Naive thymus-derived CD4-positive, alpha-beta T cell (primary cell): ENCODE measurements around the gene SLC45A3. TPM values are rescaled to one million over a fixed set of nuclear protein-coding genes. Genes with fewer than 3 reads are reported as not detected.

Source experiments
- ATAC-seq: fragments of 150-1000 bp; cut with Tn5 transposase; 2 replicates; pipeline ENCODE4 v1.10.0; 2021; ENCODE audit warnings: mild to moderate bottlenecking, moderate library complexity
- CTCF ChIA-PET: fragments of 350-600 bp; sonication (Branson Sonifier 250); formaldehyde crosslinking; loops from one replicate; lab custom pipeline; 2021; ENCODE audit warnings: antibody characterized with exemption; lab: Charles Lee
- POLR2A ChIA-PET: fragments of 350-600 bp; sonication (Branson Sonifier 250); formaldehyde crosslinking; loops from one replicate; lab custom pipeline; 2021; ENCODE audit warnings: antibody characterized with exemption, inconsistent platforms; lab: Charles Lee
- DNase-seq, 9 donors: peaks; one replicate each; pipeline versions ENCODE4 v3.0.0 to v3.0.0-alpha.2; 2020 to 2022; ENCODE audit warnings: mixed read lengths in 1 of 9
- H3K27ac ChIP-seq: one replicate; pipeline ENCODE4 v1.7.0; 2013; ENCODE audit warnings: mild to moderate bottlenecking, low read depth, low read length, moderate library complexity
- H3K27me3 ChIP-seq, 2 donors: one replicate each; pipeline ENCODE4 v1.7.0; 2013; ENCODE audit warnings: low read length in 2 of 2, mild to moderate bottlenecking in 2 of 2, moderate library complexity in 2 of 2; ENCODE audit not compliant: control insufficient read depth in 2 of 2, insufficient read depth in 2 of 2
- H3K36me3 ChIP-seq, 3 experiments: 1 replicate in 2 of 3; 2 replicates in 1 of 3; pipeline ENCODE4 v1.7.0; 2013; ENCODE audit warnings: low read length in 3 of 3, mild to moderate bottlenecking in 3 of 3, moderate library complexity in 1 of 3; ENCODE audit not compliant: insufficient read depth in 3 of 3, control insufficient read depth in 2 of 3
- H3K4me1 ChIP-seq, 2 donors: one replicate each; pipeline ENCODE4 v1.7.0; 2013; ENCODE audit warnings: low read length in 2 of 2, mild to moderate bottlenecking in 2 of 2, moderate library complexity in 1 of 2; ENCODE audit not compliant: control insufficient read depth in 2 of 2, insufficient read depth in 2 of 2
- H3K4me3 ChIP-seq: 2 replicates; pipeline ENCODE4 v1.7.0; 2013; ENCODE audit warnings: mild to moderate bottlenecking, low read length
- H3K9me3 ChIP-seq, 3 experiments: 1 replicate in 2 of 3; 2 replicates in 1 of 3; pipeline ENCODE4 v1.7.0; 2013; ENCODE audit warnings: low read length in 3 of 3; ENCODE audit not compliant: control insufficient read depth in 2 of 3
- H3K27ac Mint-ChIP-seq, 9 donors: one replicate each; pipeline ENCODE4 v1.8.0; 2020 to 2022; ENCODE audit warnings: mixed read lengths in 9 of 9, mild to moderate bottlenecking in 8 of 9, moderate library complexity in 5 of 9, inconsistent platforms in 2 of 9
- H3K27me3 Mint-ChIP-seq, 5 donors: one replicate each; pipeline ENCODE4 v1.8.0; 2021 to 2022; ENCODE audit warnings: mixed read lengths in 5 of 5, mild to moderate bottlenecking in 1 of 5
- H3K36me3 Mint-ChIP-seq, 5 donors: one replicate each; pipeline ENCODE4 v1.8.0; 2020 to 2022; ENCODE audit warnings: mixed read lengths in 5 of 5, mild to moderate bottlenecking in 3 of 5, inconsistent platforms in 1 of 5
- H3K4me1 Mint-ChIP-seq, 7 donors: one replicate each; pipeline ENCODE4 v1.8.0; 2020 to 2022; ENCODE audit warnings: mixed read lengths in 7 of 7, mild to moderate bottlenecking in 3 of 7, inconsistent platforms in 1 of 7
- H3K4me3 Mint-ChIP-seq, 10 donors: one replicate each; pipeline ENCODE4 v1.8.0; 2020 to 2022; ENCODE audit warnings: mild to moderate bottlenecking in 10 of 10, mixed read lengths in 10 of 10, moderate library complexity in 6 of 10, inconsistent platforms in 2 of 10
- H3K9me3 Mint-ChIP-seq, 11 donors: one replicate each; pipeline ENCODE4 v1.8.0; 2020 to 2022; ENCODE audit warnings: mixed read lengths in 11 of 11, mild to moderate bottlenecking in 4 of 11, inconsistent platforms in 1 of 11, moderate library complexity in 1 of 11
- intact Hi-C, 2 donors: fragments of 100-400 bp; cut with micrococcal nuclease; formaldehyde crosslinking; loops; one replicate each; pipeline ENCODE4 v1.15.1; 2023
- polyA plus RNA-seq, 2 donors: library from polyadenylated mRNA; unstranded; fragments of 300-500 nt; fragmentation: Illumina TruSeq; gene quantifications; one replicate each; pipeline ENCODE4 v1.2.3, GENCODE V29; 2021
- total RNA-seq, 6 experiments: library from RNA in 5 of 6; stranded (reverse) in 5 of 6; gene quantifications; 1 replicate in 5 of 6; 2 replicates in 1 of 6; pipeline ENCODE4 v1.2.3 and lab custom pipeline; 2021 to 2026

The SLC45A3 gene
- total and polyA plus RNA-seq, 7 experiments from 2014 or later, result 0.10 to 8.7 (median 0.54) TPM; not detected in 2

DNA sequence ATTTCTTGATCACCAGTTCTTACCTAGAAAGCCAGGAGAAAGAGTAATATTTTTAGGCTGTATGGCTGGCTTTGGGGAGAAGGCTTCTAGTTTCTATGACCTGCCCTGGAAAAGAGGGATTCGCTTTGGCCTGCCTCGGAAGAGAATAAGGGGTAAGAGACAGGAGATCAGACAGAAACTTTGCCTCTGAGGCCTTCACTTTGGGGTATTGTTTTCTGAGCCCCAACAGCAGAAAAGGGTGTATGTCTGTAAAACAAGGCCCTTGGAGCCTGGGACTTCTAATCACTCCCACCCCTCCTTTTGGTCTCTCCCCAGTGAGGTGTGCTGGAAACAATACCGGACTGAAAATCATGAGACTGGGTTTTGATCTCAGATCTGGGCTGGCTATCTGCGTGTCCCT, 5.1 kb downstream of the SLC45A3 start:
- no peaks in the 10 kb centered on the region for H3K9me3 ChIP-seq
- ChIA-PET POLR2A (interaction anchor here (0.6 kb wide), 1 partner anchor 82 kb away, joined by 5 read pairs; no protein-coding TSS in a partner anchor), CTCF (no interaction called here)
- H3K27ac ChIP-seq, result no peak overlapping the region
- H3K4me3 ChIP-seq, result no peak overlapping the region
- no peak for DNase-seq
- intact Hi-C loops, result no loop called here
- H3K27me3 ChIP-seq, result peaks cover 0 to 4% of the 10 kb centered on the region in 2 donors
- Mint-ChIP-seq H3K9me3 (no peaks in the 10 kb centered on the region), H3K36me3 (no peaks in the 10 kb centered on the region), H3K27ac (no peak overlapping the region), H3K27me3 (peaks cover 7 to 22% (median 17%) of the 10 kb centered on the region in 5 donors), H3K4me3 (no peak overlapping the region), H3K4me1 (peaks cover 0 to 8% (median 7%) of the 10 kb centered on the region in 7 donors)
- H3K4me1 ChIP-seq, result peaks cover 4 to 10% of the 10 kb centered on the region in 2 donors
- no peaks in the 10 kb centered on the region for H3K36me3 ChIP-seq
- ATAC-seq, result no peak

DNA sequence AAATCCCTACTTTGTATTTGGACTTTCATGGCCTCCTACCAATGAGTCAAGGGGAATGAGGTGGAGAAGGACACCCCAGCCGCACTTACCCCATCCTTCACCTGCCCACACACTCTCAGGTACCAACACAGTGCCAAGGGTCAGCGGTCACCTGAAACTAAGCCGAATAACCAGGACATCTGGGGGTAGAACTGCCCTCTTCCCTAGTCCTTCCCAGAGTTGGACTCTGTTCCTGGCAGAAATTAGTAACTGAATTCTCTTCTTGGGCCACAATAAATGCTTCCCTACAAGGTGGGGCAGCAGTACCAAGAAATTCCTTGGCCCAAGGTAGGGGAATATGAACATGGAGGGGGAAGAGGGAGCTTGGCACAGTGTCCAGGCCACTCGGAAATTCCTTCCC, 7.3 kb downstream of the SLC45A3 start:
- Histone ChIP-seq H3K4me3 (no peak overlapping the region), H3K4me1 (no peaks in the 10 kb centered on the region), H3K27ac (no peak overlapping the region), H3K36me3 (no peaks in the 10 kb centered on the region), H3K9me3 (no peaks in the 10 kb centered on the region), H3K27me3 (no peaks in the 10 kb centered on the region)
- ATAC-seq (no peak), DNase-seq (no peak)
- Mint-ChIP-seq H3K27ac (no peak overlapping the region), H3K4me1 (no peaks in the 10 kb centered on the region), H3K27me3 (peaks cover 7 to 29% (median 19%) of the 10 kb centered on the region in 5 donors), H3K9me3 (no peaks in the 10 kb centered on the region), H3K36me3 (no peaks in the 10 kb centered on the region), H3K4me3 (no peak overlapping the region)
- ChIA-PET POLR2A (no interaction called here), CTCF (interaction anchor here (0.8 kb wide), 1 partner anchor 13 kb away, joined by 3 read pairs; no protein-coding TSS in a partner anchor)
- intact Hi-C loops, result no loop called here

DNA sequence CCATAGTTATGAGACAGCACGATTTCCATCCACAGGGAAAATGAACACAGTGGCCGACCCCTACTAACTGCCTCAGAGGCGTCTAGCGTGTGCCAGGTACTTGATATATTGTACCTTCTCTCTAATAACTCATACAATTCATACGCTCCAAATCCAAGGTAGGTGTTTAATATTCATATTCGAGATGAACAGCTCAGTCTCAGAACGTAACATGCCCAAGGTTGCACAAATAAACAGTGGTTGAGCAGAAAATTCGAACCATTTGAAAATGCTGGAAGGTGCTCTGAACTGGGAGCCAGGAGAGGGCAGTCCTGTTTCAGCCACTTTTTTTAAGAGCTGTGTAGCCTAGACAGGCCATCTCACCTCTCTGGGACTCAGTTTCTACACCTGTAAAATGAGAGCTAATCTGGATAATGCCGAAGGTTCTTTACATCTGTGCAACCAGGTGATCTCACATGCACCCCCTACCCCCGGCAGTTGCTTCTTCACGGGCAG, 7.9 kb downstream of the SLC45A3 start:
- no peak overlapping the region for H3K4me3 Mint-ChIP-seq
- no peaks in the 10 kb centered on the region for H3K36me3 ChIP-seq
- no peaks in the 10 kb centered on the region for H3K9me3 ChIP-seq
- no peak overlapping the region for H3K4me3 ChIP-seq
- H3K27ac Mint-ChIP-seq, result no peak overlapping the region
- peaks cover 7 to 30% (median 19%) of the 10 kb centered on the region in 5 donors for H3K27me3 Mint-ChIP-seq
- DNase-seq, result no peak
- POLR2A ChIA-PET, result no interaction called here
- no peak for ATAC-seq
- no peaks in the 10 kb centered on the region for H3K27me3 ChIP-seq
- CTCF ChIA-PET, result interaction anchor here (0.5 to 0.8 kb wide), 2 partner anchors 12 to 145 kb away, joined by 3 read pairs; no protein-coding TSS in a partner anchor
- no peaks in the 10 kb centered on the region for H3K4me1 ChIP-seq
- no peak overlapping the region for H3K27ac ChIP-seq
- H3K4me1 Mint-ChIP-seq, result no peaks in the 10 kb centered on the region
- no peaks in the 10 kb centered on the region for H3K36me3 Mint-ChIP-seq
- H3K9me3 Mint-ChIP-seq, result no peaks in the 10 kb centered on the region
- intact Hi-C loops, result no loop called here

DNA sequence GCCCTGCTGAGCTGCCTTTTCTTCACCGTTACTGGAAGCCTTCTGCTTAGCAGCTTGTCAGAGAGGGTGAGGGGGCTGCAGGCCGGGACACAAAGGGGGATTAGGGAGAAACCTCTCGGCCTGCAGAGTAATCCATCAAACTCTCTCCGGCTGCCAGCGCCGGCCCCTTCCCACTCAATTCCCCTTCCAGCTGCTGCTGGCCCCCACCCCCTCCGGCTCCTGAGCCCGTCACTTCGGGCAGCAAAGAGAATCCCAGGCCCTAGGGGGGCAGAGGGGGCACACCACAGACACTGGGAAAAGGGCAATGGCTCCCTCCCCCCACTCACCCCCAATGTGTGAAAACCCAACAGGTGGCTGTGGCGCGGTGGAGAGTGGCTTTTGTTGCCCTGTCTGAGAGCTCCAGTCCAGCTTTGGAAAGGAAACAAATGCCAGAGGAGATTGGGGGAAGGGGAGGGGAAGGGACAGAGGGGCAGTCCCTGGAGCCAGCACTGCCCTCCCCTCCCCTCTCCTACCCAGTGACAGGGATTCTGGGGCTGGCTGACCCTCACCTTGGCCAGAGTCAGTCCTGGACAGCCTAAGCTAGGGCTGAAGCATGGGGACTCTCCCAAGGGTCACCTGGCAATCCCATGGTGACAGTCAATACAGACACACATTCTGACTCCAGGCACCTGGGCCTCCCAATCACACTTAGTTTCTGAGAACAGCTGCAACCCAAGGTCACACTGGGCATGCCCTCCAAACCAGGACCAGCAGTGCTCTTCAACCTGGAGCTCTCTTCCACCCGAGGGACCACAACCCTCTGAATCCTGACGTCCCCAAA, 9.5 kb downstream of the SLC45A3 start:
- H3K27ac ChIP-seq, result no peak overlapping the region
- Mint-ChIP-seq H3K9me3 (no peaks in the 10 kb centered on the region), H3K4me3 (no peak overlapping the region), H3K36me3 (no peaks in the 10 kb centered on the region), H3K27ac (peak overlapping the region in 1 of 9 donors; percentile 9), H3K27me3 (peaks cover 0 to 24% (median 12%) of the 10 kb centered on the region in 5 donors), H3K4me1 (no peaks in the 10 kb centered on the region)
- intact Hi-C loops, result no loop called here
- H3K36me3 ChIP-seq, result no peaks in the 10 kb centered on the region
- H3K9me3 ChIP-seq, result no peaks in the 10 kb centered on the region
- ATAC-seq (no peak), DNase-seq (no peak)
- ChIA-PET CTCF (no interaction called here), POLR2A (interaction anchor here (0.6 kb wide), 1 partner anchor 78 kb away, joined by 3 read pairs; no protein-coding TSS in a partner anchor)
- no peak overlapping the region for H3K4me3 ChIP-seq
- no peaks in the 10 kb centered on the region for H3K27me3 ChIP-seq
- no peaks in the 10 kb centered on the region for H3K4me1 ChIP-seq

DNA sequence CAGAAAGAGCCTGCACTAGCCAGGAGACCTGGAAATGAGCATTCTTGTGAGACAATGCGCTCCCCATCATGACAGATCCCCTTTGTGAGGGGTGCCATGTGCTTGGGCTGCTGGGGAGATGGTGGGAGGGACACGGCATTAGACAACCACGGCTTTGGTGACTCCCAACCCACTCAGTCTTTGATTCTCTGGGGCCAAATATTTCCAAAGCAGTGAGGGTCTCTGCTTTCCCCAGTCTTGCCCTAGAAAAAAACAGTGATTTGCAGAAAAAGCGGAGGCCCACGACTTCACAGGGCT, 10.2 kb downstream of the SLC45A3 start:
- ChIA-PET POLR2A (no interaction called here), CTCF (interaction anchor here (0.6 kb wide), 1 partner anchor 361 kb away, joined by 3 read pairs; no protein-coding TSS in a partner anchor)
- no peak overlapping the region for H3K27ac Mint-ChIP-seq
- H3K27ac ChIP-seq, result no peak overlapping the region
- peaks cover 0 to 18% (median 8%) of the 10 kb centered on the region in 5 donors for H3K27me3 Mint-ChIP-seq
- H3K4me1 ChIP-seq, result no peaks in the 10 kb centered on the region
- no peak for DNase-seq
- H3K9me3 ChIP-seq, result no peaks in the 10 kb centered on the region
- H3K4me3 ChIP-seq, result no peak overlapping the region
- H3K4me3 Mint-ChIP-seq, result no peak overlapping the region
- no peaks in the 10 kb centered on the region for H3K36me3 ChIP-seq
- no peaks in the 10 kb centered on the region for H3K9me3 Mint-ChIP-seq
- no peaks in the 10 kb centered on the region for H3K4me1 Mint-ChIP-seq
- intact Hi-C loops, result no loop called here
- H3K27me3 ChIP-seq, result no peaks in the 10 kb centered on the region
- no peaks in the 10 kb centered on the region for H3K36me3 Mint-ChIP-seq
- ATAC-seq, result no peak

DNA sequence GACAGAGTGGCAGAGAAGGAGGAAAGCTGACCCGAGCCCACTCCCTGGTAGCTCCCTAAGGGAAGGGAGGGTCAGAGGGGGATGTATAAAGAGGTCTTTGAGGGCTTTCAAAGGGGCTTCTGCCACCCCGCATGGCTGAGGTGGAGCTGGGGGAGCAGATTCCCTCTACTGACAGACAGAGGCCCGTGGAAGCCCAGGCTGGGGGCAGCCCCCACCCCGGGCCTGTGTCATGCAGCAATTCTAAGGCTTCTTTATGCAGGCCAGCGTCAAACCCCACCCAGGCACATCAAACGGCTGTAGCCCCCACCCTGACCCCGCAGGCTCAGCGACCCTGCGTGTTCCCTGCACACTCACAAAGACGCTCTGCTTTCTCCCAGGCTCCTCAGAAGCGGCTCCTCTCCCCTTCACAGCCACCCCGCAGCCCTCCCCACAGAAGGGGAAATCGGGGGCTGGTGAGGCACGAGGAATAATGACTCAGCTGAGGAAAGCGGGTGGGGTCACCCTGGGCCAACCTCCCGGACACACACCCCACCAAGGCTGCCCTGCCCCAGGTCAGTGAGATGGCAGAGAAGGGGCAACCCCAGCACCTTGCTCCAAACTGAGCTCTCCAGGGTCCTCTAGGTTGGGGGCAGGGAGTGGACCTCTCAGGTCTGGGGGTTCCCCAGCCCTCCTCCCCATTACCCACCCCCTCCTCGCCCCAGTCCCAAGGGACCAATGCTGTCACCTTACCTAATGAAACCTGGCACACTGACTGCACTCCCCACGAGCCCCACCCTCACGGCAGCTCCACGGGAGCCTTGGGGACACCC, 10.8 kb downstream of the SLC45A3 start:
- no peaks in the 10 kb centered on the region for H3K27me3 ChIP-seq
- no peak for DNase-seq

More for the DNA sequence above, 10.8 kb downstream of the SLC45A3 start:
- Histone ChIP-seq H3K36me3 (no peaks in the 10 kb centered on the region), H3K4me3 (no peak overlapping the region), H3K27ac (no peak overlapping the region), H3K4me1 (no peaks in the 10 kb centered on the region), H3K9me3 (no peaks in the 10 kb centered on the region)
- ATAC-seq, result peak; percentile 69
- Mint-ChIP-seq H3K4me1 (no peaks in the 10 kb centered on the region), H3K9me3 (no peaks in the 10 kb centered on the region), H3K36me3 (no peaks in the 10 kb centered on the region), H3K27me3 (peaks cover 0 to 18% (median 8%) of the 10 kb centered on the region in 5 donors), H3K4me3 (no peak overlapping the region), H3K27ac (no peak overlapping the region)
- ChIA-PET POLR2A (no interaction called here), CTCF (interaction anchor here (0.6 to 1.1 kb wide), 2 partner anchors 19 to 362 kb away, joined by 3 to 4 read pairs; no protein-coding TSS in a partner anchor)
- intact Hi-C loops, result no loop called here
